GM19468 (cell line): ENCODE results near the gene IQGAP2.

Source experiments
- ATAC-seq: cut with Tn5 transposase; IDR thresholded peaks from one replicate; pipeline ENCODE4 v1.9.1; 2021; ENCODE audit warnings: mild to moderate bottlenecking, moderate library complexity, moderate number of reproducible peaks; ENCODE audit not compliant: unreplicated experiment; ENCODE audit errors: extremely low read depth

IQGAP2 gene

GRCh38 chr5:76634661-76635060 lies 231.6 kb downstream of the IQGAP2 start:
- no peak for ATAC-seq

- no peak for ATAC-seq
Observed at GRCh38 chr5:76637490-76637889, 234.4 kb downstream of the IQGAP2 start.

GRCh38 chr5:76638479-76638878 lies 235.4 kb downstream of the IQGAP2 start:
- ATAC-seq, result no peak

GRCh38 chr5:76641514-76642120 lies 238.5 kb downstream of the IQGAP2 start:
- no peak for ATAC-seq

- ATAC-seq, result no peak
Observed at GRCh38 chr5:76642390-76643040, 239.4 kb downstream of the IQGAP2 start.

- ATAC-seq, result no peak
Observed at GRCh38 chr5:76643371-76643770, 240.3 kb downstream of the IQGAP2 start.

- no peak for ATAC-seq
Observed at GRCh38 chr5:76649140-76649539, 246.1 kb downstream of the IQGAP2 start.

GRCh38 chr5:76652809-76653414 lies 249.8 kb downstream of the IQGAP2 start:
- ATAC-seq, result peak; percentile 39

- no peak for ATAC-seq
Observed at GRCh38 chr5:76657091-76657490, 254.0 kb downstream of the IQGAP2 start.

GRCh38 chr5:76657683-76658311 lies 254.7 kb downstream of the IQGAP2 start:
- ATAC-seq, result no peak

GRCh38 chr5:76660360-76660759 lies 257.3 kb downstream of the IQGAP2 start:
- ATAC-seq, result no peak

- ATAC-seq, result no peak
Observed at GRCh38 chr5:76662521-76662920, 259.4 kb downstream of the IQGAP2 start.

GRCh38 chr5:76663573-76663972 lies 260.5 kb downstream of the IQGAP2 start:
- ATAC-seq, result no peak

GRCh38 chr5:76664079-76664478 lies 261.0 kb downstream of the IQGAP2 start:
- no peak for ATAC-seq

- ATAC-seq, result no peak
Observed at GRCh38 chr5:76667495-76667894, 264.4 kb downstream of the IQGAP2 start.

- no peak for ATAC-seq
Observed at GRCh38 chr5:76669245-76669644, 266.2 kb downstream of the IQGAP2 start.

- no peak for ATAC-seq
Observed at GRCh38 chr5:76670508-76670907, 267.4 kb downstream of the IQGAP2 start.

GRCh38 chr5:76672242-76672641 lies 269.2 kb downstream of the IQGAP2 start:
- ATAC-seq, result no peak

GRCh38 chr5:76673125-76673524 lies 270.0 kb downstream of the IQGAP2 start:
- no peak for ATAC-seq

- no peak for ATAC-seq
Observed at GRCh38 chr5:76674330-76675066, 271.4 kb downstream of the IQGAP2 start.

- ATAC-seq, result no peak
Observed at GRCh38 chr5:76675364-76675763, 272.3 kb downstream of the IQGAP2 start.
